ENCODE measurements around the gene ARHGAP24. TPM values are rescaled to one million over a fixed set of nuclear protein-coding genes. Genes with fewer than 3 reads are reported as not detected.

ARHGAP24 gene
- total and polyA plus RNA-seq, 4 donors: 1.8 to 15.2 (median 3.3) TPM

- H3K9ac ChIP-seq (ENCODE audit: low read depth in 1 of 2, low read length in 2 of 2): no peak overlapping the region
- no peaks in the 10 kb centered on the region for H3K27me3 ChIP-seq (ENCODE audit: control insufficient read depth in 4 of 4, insufficient read depth in 4 of 4, low read length in 3 of 4)
- TF ChIP-seq, protein P1, sequence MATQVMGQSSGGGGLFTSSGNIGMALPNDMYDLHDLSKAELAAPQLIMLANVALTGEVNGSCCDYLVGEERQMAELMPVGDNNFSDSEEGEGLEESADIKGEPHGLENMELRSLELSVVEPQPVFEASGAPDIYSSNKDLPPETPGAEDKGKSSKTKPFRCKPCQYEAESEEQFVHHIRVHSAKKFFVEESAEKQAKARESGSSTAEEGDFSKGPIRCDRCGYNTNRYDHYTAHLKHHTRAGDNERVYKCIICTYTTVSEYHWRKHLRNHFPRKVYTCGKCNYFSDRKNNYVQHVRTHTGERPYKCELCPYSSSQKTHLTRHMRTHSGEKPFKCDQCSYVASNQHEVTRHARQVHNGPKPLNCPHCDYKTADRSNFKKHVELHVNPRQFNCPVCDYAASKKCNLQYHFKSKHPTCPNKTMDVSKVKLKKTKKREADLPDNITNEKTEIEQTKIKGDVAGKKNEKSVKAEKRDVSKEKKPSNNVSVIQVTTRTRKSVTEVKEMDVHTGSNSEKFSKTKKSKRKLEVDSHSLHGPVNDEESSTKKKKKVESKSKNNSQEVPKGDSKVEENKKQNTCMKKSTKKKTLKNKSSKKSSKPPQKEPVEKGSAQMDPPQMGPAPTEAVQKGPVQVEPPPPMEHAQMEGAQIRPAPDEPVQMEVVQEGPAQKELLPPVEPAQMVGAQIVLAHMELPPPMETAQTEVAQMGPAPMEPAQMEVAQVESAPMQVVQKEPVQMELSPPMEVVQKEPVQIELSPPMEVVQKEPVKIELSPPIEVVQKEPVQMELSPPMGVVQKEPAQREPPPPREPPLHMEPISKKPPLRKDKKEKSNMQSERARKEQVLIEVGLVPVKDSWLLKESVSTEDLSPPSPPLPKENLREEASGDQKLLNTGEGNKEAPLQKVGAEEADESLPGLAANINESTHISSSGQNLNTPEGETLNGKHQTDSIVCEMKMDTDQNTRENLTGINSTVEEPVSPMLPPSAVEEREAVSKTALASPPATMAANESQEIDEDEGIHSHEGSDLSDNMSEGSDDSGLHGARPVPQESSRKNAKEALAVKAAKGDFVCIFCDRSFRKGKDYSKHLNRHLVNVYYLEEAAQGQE (IDR thresholded peaks at IDR 0.05): no peak
- TF ChIP-seq RXRA (IDR thresholded peaks at IDR 0.05) (no peak), RAD21 (IDR thresholded peaks at IDR 0.05) (no peak), JUND (IDR thresholded peaks at IDR 0.05) (no peak), YY1 (IDR thresholded peaks at IDR 0.05) (no peak), GABPA (IDR thresholded peaks at IDR 0.05 in 1 of 2, conservative IDR thresholded peaks at IDR 0.05 in 1 of 2) (no peak), HNF4A (conservative IDR thresholded peaks at IDR 0.05) (no peak), TAF1 (conservative IDR thresholded peaks at IDR 0.05) (no peak), FOXA1 (IDR thresholded peaks at IDR 0.05) (no peak), SP1 (IDR thresholded peaks at IDR 0.05) (no peak), EGR1 (IDR thresholded peaks at IDR 0.05; ENCODE audit: low read depth in 2 of 2) (no peak)
- TF ChIP-seq, protein P2, sequence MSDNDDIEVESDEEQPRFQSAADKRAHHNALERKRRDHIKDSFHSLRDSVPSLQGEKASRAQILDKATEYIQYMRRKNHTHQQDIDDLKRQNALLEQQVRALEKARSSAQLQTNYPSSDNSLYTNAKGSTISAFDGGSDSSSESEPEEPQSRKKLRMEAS (IDR thresholded peaks at IDR 0.05): no peak
- H3K27ac ChIP-seq (ENCODE audit: low read depth in 1 of 2, low read length in 2 of 2): no peak overlapping the region
- DNase-seq (ENCODE audit: low spot score): no peak
- H3K36me3 ChIP-seq (ENCODE audit: control insufficient read depth in 4 of 4, insufficient read depth in 3 of 4, low read depth in 1 of 4, low read length in 3 of 4): no peaks in the 10 kb centered on the region
- no peaks in the 10 kb centered on the region for H3K9me3 ChIP-seq (ENCODE audit: control insufficient read depth in 4 of 4, low read length in 3 of 4)
- whole genome bisulfite sequencing: 83% methylated on average over 3 of the region's 3 CpGs
- H3K4me1 ChIP-seq (ENCODE audit: control insufficient read depth in 4 of 4, insufficient read depth in 4 of 4, low read length in 3 of 4): no peaks in the 10 kb centered on the region
- H3K4me3 ChIP-seq (ENCODE audit: low read depth in 1 of 3, low read length in 3 of 3): no peak overlapping the region
Measured at GRCh38 chr4:86031927-86032326, 557.0 kb downstream of the ARHGAP24 start.

GRCh38 chr4:86032476-86033022 is 557.6 kb downstream of the ARHGAP24 start:
- H3K9ac ChIP-seq (ENCODE audit: low read depth in 1 of 2, low read length in 2 of 2): no peak overlapping the region
- no peak overlapping the region for H3K4me3 ChIP-seq (ENCODE audit: low read depth in 1 of 3, low read length in 3 of 3)
- no peak for DNase-seq (ENCODE audit: low spot score)
- 52% methylated on average over 4 of the region's 4 CpGs for WGBS
- no peaks in the 10 kb centered on the region for H3K27me3 ChIP-seq (ENCODE audit: control insufficient read depth in 4 of 4, insufficient read depth in 4 of 4, low read length in 3 of 4)
- TF ChIP-seq CTCF (IDR thresholded peaks at IDR 0.05; ENCODE audit: low read depth, low read length, missing input control) (no peak), HNF4G (IDR thresholded peaks at IDR 0.05) (no peak), GABPA (IDR thresholded peaks at IDR 0.05 in 1 of 2, conservative IDR thresholded peaks at IDR 0.05 in 1 of 2) (no peak), FOXA1 (IDR thresholded peaks at IDR 0.05) (no peak), TAF1 (conservative IDR thresholded peaks at IDR 0.05) (no peak), NR2F2 (IDR thresholded peaks at IDR 0.05) (no peak), RAD21 (IDR thresholded peaks at IDR 0.05) (no peak), JUND (IDR thresholded peaks at IDR 0.05) (no peak), RXRA (IDR thresholded peaks at IDR 0.05) (no peak), ATF3 (IDR thresholded peaks at IDR 0.05) (no peak), EGR1 (IDR thresholded peaks at IDR 0.05; ENCODE audit: low read depth in 2 of 2) (no peak), SP1 (IDR thresholded peaks at IDR 0.05) (no peak), ZBTB33 (IDR thresholded peaks at IDR 0.05) (no peak), HNF4A (conservative IDR thresholded peaks at IDR 0.05) (no peak), FOXA2 (IDR thresholded peaks at IDR 0.05) (no peak), YY1 (IDR thresholded peaks at IDR 0.05) (no peak)
- TF ChIP-seq, protein P1 (IDR thresholded peaks at IDR 0.05): no peak
- TF ChIP-seq, protein P2 (IDR thresholded peaks at IDR 0.05): no peak
- no peak overlapping the region for H3K27ac ChIP-seq (ENCODE audit: low read depth in 1 of 2, low read length in 2 of 2)
- no peaks in the 10 kb centered on the region for H3K9me3 ChIP-seq (ENCODE audit: control insufficient read depth in 4 of 4, low read length in 3 of 4)
- no peaks in the 10 kb centered on the region for H3K4me1 ChIP-seq (ENCODE audit: control insufficient read depth in 4 of 4, insufficient read depth in 4 of 4, low read length in 3 of 4)
- H3K36me3 ChIP-seq (ENCODE audit: control insufficient read depth in 4 of 4, insufficient read depth in 3 of 4, low read depth in 1 of 4, low read length in 3 of 4): no peaks in the 10 kb centered on the region

All from liver (tissue), 9 donors.